Measurements from ENCODE around the gene TMEM204.

The TMEM204 gene

GRCh38 chr16:1511662-1512569, 21.6 kb upstream of the TMEM204 start:
- Histone ChIP-seq H3K9me3 (ENCODE audit: control insufficient read depth, insufficient read depth, low read depth, low read length) (no peaks in the 10 kb centered on the region), H3K4me1 (ENCODE audit: control insufficient read depth, insufficient read depth, low read length) (no peaks in the 10 kb centered on the region), H3K27ac (ENCODE audit: extremely low read depth, low read depth, low read length) (no peak overlapping the region), H3K36me3 (ENCODE audit: control insufficient read depth in 2 of 2, insufficient read depth in 1 of 2, low read length in 2 of 2) (peaks cover 0 to 38% of the 10 kb centered on the region in 2 experiments; a peak in 2 of 3 replicates), H3K4me3 (ENCODE audit: low read depth, low read length) (no peak overlapping the region)
- ChIA-PET CTCF (interaction anchor here (0.6 kb wide), 1 partner anchor 38 kb away, joined by 6 read pairs; no protein-coding TSS in a partner anchor), POLR2A (interaction anchor here (0.5 to 1.4 kb wide), 5 partner anchors 10 to 98 kb away, joined by 3 to 7 read pairs (median 3); no protein-coding TSS in a partner anchor)
- no peak for TF ChIP-seq ZNF214 (tag by site-specific recombination; IDR thresholded peaks at IDR 0.05; ENCODE audit: borderline replicate concordance)
- TF ChIP-seq RBAK (tag by site-specific recombination; IDR thresholded peaks at IDR 0.05), result no peak
- TF ChIP-seq ZNF362 (tag by site-specific recombination; IDR thresholded peaks at IDR 0.05), result no peak
- no peak for TF ChIP-seq ZNF274 (IDR thresholded peaks at IDR 0.05; ENCODE audit: low read length)
- TF ChIP-seq ZNF274 (tag by site-specific recombination; IDR thresholded peaks at IDR 0.05; ENCODE audit: borderline replicate concordance), result no peak
- TF ChIP-seq GFI1B (tag by site-specific recombination; IDR thresholded peaks at IDR 0.05), result no peak
- TF ChIP-seq ZNF48 (tag by site-specific recombination; IDR thresholded peaks at IDR 0.05), result no peak
- TF ChIP-seq ZNF518A (tag by site-specific recombination; conservative IDR thresholded peaks at IDR 0.05; ENCODE audit: low read depth), result no peak
- no peak for TF ChIP-seq ZNF24 (tag by site-specific recombination; IDR thresholded peaks at IDR 0.05)

GRCh38 chr16:1512774-1513173, 20.7 kb upstream of the TMEM204 start:
- no peak overlapping the region for H3K4me3 ChIP-seq (ENCODE audit: low read depth, low read length)
- peaks cover 0 to 29% of the 10 kb centered on the region in 2 experiments; a peak in 2 of 3 replicates for H3K36me3 ChIP-seq (ENCODE audit: control insufficient read depth in 2 of 2, insufficient read depth in 1 of 2, low read length in 2 of 2)
- no peaks in the 10 kb centered on the region for H3K9me3 ChIP-seq (ENCODE audit: control insufficient read depth, insufficient read depth, low read depth, low read length)
- CTCF ChIA-PET, result interaction anchor here (0.6 kb wide), 1 partner anchor 37 kb away, joined by 6 read pairs; no protein-coding TSS in a partner anchor
- POLR2A ChIA-PET, result interaction anchor here (0.5 to 1.4 kb wide), 5 partner anchors 11 to 98 kb away, joined by 3 to 7 read pairs (median 3); no protein-coding TSS in a partner anchor
- H3K4me1 ChIP-seq (ENCODE audit: control insufficient read depth, insufficient read depth, low read length), result no peaks in the 10 kb centered on the region
- no peak overlapping the region for H3K27ac ChIP-seq (ENCODE audit: extremely low read depth, low read depth, low read length)
- TF ChIP-seq KLF8 (tag by site-specific recombination; IDR thresholded peaks at IDR 0.05) (no peak), ZBTB7A (tag by site-specific recombination; IDR thresholded peaks at IDR 0.05; ENCODE audit: low read depth) (no peak), SP3 (tag by site-specific recombination; IDR thresholded peaks at IDR 0.05) (no peak), ZBTB1 (tag by site-specific recombination; IDR thresholded peaks at IDR 0.05) (no peak), YY1 (tag by site-specific recombination; IDR thresholded peaks at IDR 0.05) (no peak), ZNF239 (tag by site-specific recombination; IDR thresholded peaks at IDR 0.05) (no peak), ZNF175 (tag by site-specific recombination; IDR thresholded peaks at IDR 0.05) (no peak)
